Endothelial cell of umbilical vein (primary cell): Measurements from ENCODE around the gene CHST11. TPM values are rescaled to one million over a fixed set of nuclear protein-coding genes. Genes with fewer than 3 reads are reported as not detected.

ENCODE experiments used
- BruUV-seq: library from RNA; stranded (reverse); fragments of 400-500 nt; replicated peaks from 2 replicates; lab custom pipeline; 2021; lab: Mats Ljungman, UMichigan
- CTCF ChIA-PET: fragments of 300-600, 350-600 bp; sonication (Branson Sonifier 250); formaldehyde crosslinking; loops from one replicate; lab custom pipeline; 2021; ENCODE audit warnings: antibody characterized with exemption, inconsistent platforms; lab: Charles Lee
- POLR2A ChIA-PET: fragments of 300-600, 350-600 bp; sonication (Branson Sonifier 250); formaldehyde crosslinking; loops from one replicate; lab custom pipeline; 2021; ENCODE audit warnings: antibody characterized with exemption, inconsistent platforms; lab: Charles Lee
- DNase-seq: peaks from one replicate; pipeline ENCODE4 v3.0.0-alpha.2; 2011; ENCODE audit warnings: low read depth, low spot score
- FAIRE-seq: peaks from 2 replicates; lab custom pipeline; 2011; peaks lifted over from hg19 to GRCh38; lab: Jason Lieb, UNC
- H2AFZ ChIP-seq: 2 replicates; pipeline ENCODE4 v1.6.0; 2012; ENCODE audit warnings: low read depth, low read length, control low read depth, inconsistent platforms
- H3K27ac ChIP-seq: 2 replicates; pipeline ENCODE4 v1.5.1; 2011; ENCODE audit warnings: low read depth, mild to moderate bottlenecking, control low read depth, low read length, moderate library complexity; ENCODE audit not compliant: insufficient read depth
- H3K27me3 ChIP-seq, 2 experiments: 2 replicates each; pipeline versions ENCODE4 v1.6.0 to v1.6.1; 2011; ENCODE audit warnings: low read length in 2 of 2, mixed read lengths in 1 of 2; ENCODE audit not compliant: control insufficient read depth in 2 of 2, insufficient read depth in 2 of 2
- H3K36me3 ChIP-seq, 2 experiments: 2 replicates in 1 of 2; 3 replicates in 1 of 2; pipeline ENCODE4 v1.5.1; 2011; ENCODE audit warnings: low read length in 2 of 2, mild to moderate bottlenecking in 1 of 2, moderate library complexity in 1 of 2; ENCODE audit not compliant: control insufficient read depth in 2 of 2, insufficient read depth in 2 of 2; ENCODE audit errors: extremely low read depth in 1 of 2
- H3K4me1 ChIP-seq: 3 replicates; pipeline ENCODE4 v1.5.1; 2011; ENCODE audit warnings: mild to moderate bottlenecking, low read length; ENCODE audit not compliant: control insufficient read depth, insufficient read depth; ENCODE audit errors: extremely low read depth
- H3K4me2 ChIP-seq: 2 replicates; pipeline ENCODE4 v1.6.1; 2011; ENCODE audit warnings: low read length, control low read depth, mixed read lengths; ENCODE audit not compliant: insufficient read depth
- H3K4me3 ChIP-seq, 3 experiments: fragments of 200-600 bp in 1 of 3; sonication (generic), shearing (Covaris generic) in 1 of 3; replicated peaks in 1 of 3; 2 replicates each; pipeline ENCODE4 v1.5.1; 2011 to 2016; ENCODE audit warnings: control low read depth in 3 of 3, low read length in 3 of 3, mild to moderate bottlenecking in 2 of 3, inconsistent platforms in 1 of 3, low read depth in 1 of 3, moderate library complexity in 1 of 3; ENCODE audit not compliant: insufficient read depth in 1 of 3
- H3K79me2 ChIP-seq: 2 replicates; pipeline ENCODE4 v1.6.0; 2012; ENCODE audit warnings: low read length, inconsistent platforms; ENCODE audit not compliant: control insufficient read depth, insufficient read depth
- H3K9ac ChIP-seq: replicated peaks from 2 replicates; pipeline ENCODE3; 2011; ENCODE audit warnings: low read length, control low read depth; ENCODE audit not compliant: insufficient read depth; ENCODE audit errors: extremely low read depth
- H3K9me1 ChIP-seq: replicated peaks from 3 replicates; pipeline ENCODE4 v1.6.0; 2011; ENCODE audit warnings: mild to moderate bottlenecking, low read length; ENCODE audit not compliant: control insufficient read depth, insufficient read depth; ENCODE audit errors: extremely low read depth
- H3K9me3 ChIP-seq: replicated peaks from 2 replicates; pipeline ENCODE4 v1.5.1; 2012; ENCODE audit warnings: low read length, inconsistent platforms; ENCODE audit not compliant: control insufficient read depth, insufficient read depth
- H4K20me1 ChIP-seq: replicated peaks from 2 replicates; pipeline ENCODE3; 2011; ENCODE audit warnings: mild to moderate bottlenecking, low read length; ENCODE audit not compliant: control insufficient read depth, insufficient read depth; ENCODE audit errors: extremely low read depth
- EZH2 ChIP-seq: IDR thresholded peaks from 2 replicates; pipeline ENCODE4 v1.6.1; 2012; ENCODE audit warnings: borderline replicate concordance, low read depth, mild to moderate bottlenecking, moderate library complexity, low read length, inconsistent platforms; ENCODE audit not compliant: severe bottlenecking
- FOS ChIP-seq: IDR thresholded peaks from 2 replicates; pipeline ENCODE4 v1.6.1; 2011; ENCODE audit warnings: mild to moderate bottlenecking, low read length, moderate library complexity, borderline replicate concordance; ENCODE audit not compliant: insufficient read depth
- JUN ChIP-seq: IDR thresholded peaks from 2 replicates; pipeline ENCODE4 v1.6.1; 2011; ENCODE audit warnings: borderline replicate concordance, low read depth; ENCODE audit not compliant: insufficient read length, insufficient read depth
- MAX ChIP-seq: IDR thresholded peaks from 2 replicates; pipeline ENCODE4 v1.6.1; 2011; ENCODE audit not compliant: insufficient read depth, insufficient read length
- MYC ChIP-seq: IDR thresholded peaks from one replicate; pipeline ENCODE4 v1.6.1; 2011; ENCODE audit warnings: mild to moderate bottlenecking, low read depth, low read length
- POLR2A ChIP-seq: IDR thresholded peaks from 2 replicates; pipeline ENCODE4 v1.6.1; 2012; ENCODE audit warnings: low read depth, mild to moderate bottlenecking, control low read depth, low read length
- POLR2AphosphoS5 ChIP-seq: IDR thresholded peaks from 2 replicates; pipeline ENCODE4 v1.6.1; 2012; ENCODE audit warnings: low read depth, mild to moderate bottlenecking, control low read depth, low read length, moderate library complexity; ENCODE audit not compliant: insufficient read depth
- dilution Hi-C: fragments of 300-500 bp; cut with MboI; formaldehyde crosslinking; loops from one replicate; pipeline ENCODE4 v1.15.0; 2019; ENCODE audit warnings: low sequenced_read_pairs; ENCODE audit not compliant: extremely low pct_ligation_motif_present
- intact Hi-C: fragments of 100-400 bp; cut with micrococcal nuclease; formaldehyde crosslinking; loops from one replicate; pipeline ENCODE4 v1.10.0; 2022
- polyA plus RNA-seq, 4 experiments: library from polyadenylated mRNA; depleted of rRNA in 3 of 4; stranded (reverse) in 3 of 4; unstranded in 1 of 4; fragments of >200 nt; gene quantifications; 2 replicates each; pipeline versions ENCODE4 v1.2.1 to v1.2.3, GENCODE V29; 2011 to 2012; ENCODE audit warnings: missing spikeins in 1 of 4
- total RNA-seq: library from RNA; stranded (reverse); gene quantifications from 2 replicates; pipeline ENCODE4 v1.2.3, GENCODE V29; 2021

CHST11 gene
- total and polyA plus RNA-seq, 2 donors (not counting 3 experiments of a cell fraction or from before 2014, with no cell fraction given) = 19.7 to 20.9 TPM

DNA sequence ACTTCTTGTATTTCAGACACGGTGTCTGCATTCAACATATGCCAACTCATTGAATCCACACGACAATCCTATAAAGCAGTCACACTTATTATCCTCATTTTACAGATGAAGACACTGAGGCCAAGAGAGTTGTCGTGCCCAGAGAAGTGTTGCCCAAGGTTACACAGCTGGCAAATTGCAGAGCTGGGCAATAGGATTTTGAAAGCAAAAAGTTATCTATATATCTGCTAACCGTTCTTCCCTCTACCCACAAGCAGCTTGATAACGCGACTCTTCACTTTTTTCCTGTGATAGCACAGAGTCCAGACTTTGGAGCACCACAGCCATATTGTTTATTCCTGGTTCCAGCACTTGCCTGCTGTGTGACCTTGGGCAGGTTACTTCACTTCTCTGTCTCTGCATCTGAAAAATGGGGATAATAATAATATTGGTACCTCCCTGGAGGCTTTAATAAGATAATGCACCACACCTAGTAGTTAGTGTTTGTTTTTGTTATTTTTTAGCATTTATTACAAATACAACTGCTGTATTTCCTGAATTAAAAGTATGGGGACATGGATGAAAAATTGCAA lies 82.2 kb downstream of the CHST11 start:
- intact Hi-C loops = no loop called here
- no peaks in the 10 kb centered on the region for H3K27me3 ChIP-seq
- no peak overlapping the region for H3K27ac ChIP-seq
- no peaks in the 10 kb centered on the region for H3K4me1 ChIP-seq
- H2AFZ ChIP-seq = no peak overlapping the region
- H3K36me3 ChIP-seq = no peaks in the 10 kb centered on the region
- H3K9me1 ChIP-seq = no peaks in the 10 kb centered on the region
- H3K9ac ChIP-seq = no peak overlapping the region
- no peak for FAIRE-seq
- dilution Hi-C loops = no loop called here
- H4K20me1 ChIP-seq = no peaks in the 10 kb centered on the region
- no peak overlapping the region for H3K4me3 ChIP-seq
- BruUV-seq = no TSS peak
- DNase-seq = no peak
- ChIA-PET POLR2A (no interaction called here), CTCF (interaction anchor here (0.6 kb wide), 1 partner anchor 120 kb away, joined by 3 read pairs; no protein-coding TSS in a partner anchor)
- no peak for TF ChIP-seq POLR2A
- no peak for TF ChIP-seq EZH2
- no peak for TF ChIP-seq MYC
- TF ChIP-seq POLR2AphosphoS5 = no peak
- no peak for TF ChIP-seq FOS
- TF ChIP-seq JUN = no peak
- no peaks in the 10 kb centered on the region for H3K9me3 ChIP-seq
- peaks cover 2% of the 10 kb centered on the region for H3K79me2 ChIP-seq
- H3K4me2 ChIP-seq = no peak overlapping the region

- Histone ChIP-seq H3K4me1 (peaks cover under 1% of the 10 kb centered on the region), H3K9me1 (no peaks in the 10 kb centered on the region), H4K20me1 (peaks cover 2% of the 10 kb centered on the region), H3K27ac (no peak overlapping the region), H3K9me3 (no peaks in the 10 kb centered on the region), H2AFZ (no peak overlapping the region), H3K36me3 (no peaks in the 10 kb centered on the region), H3K79me2 (peaks cover 2% of the 10 kb centered on the region), H3K4me2 (no peak overlapping the region), H3K9ac (no peak overlapping the region), H3K4me3 (no peak overlapping the region), H3K27me3 (no peaks in the 10 kb centered on the region)
- no TSS peak for BruUV-seq
- DNase-seq (no peak), FAIRE-seq (no peak)
- dilution Hi-C loops = no loop called here
- TF ChIP-seq POLR2A = no peak
- no peak for TF ChIP-seq MAX
- TF ChIP-seq FOS = no peak
- TF ChIP-seq POLR2AphosphoS5 = no peak
- CTCF ChIA-PET = interaction anchor here (1.1 kb wide), 1 partner anchor 165 kb away, joined by 3 read pairs; no protein-coding TSS in a partner anchor
- intact Hi-C loops = no loop called here
- POLR2A ChIA-PET = no interaction called here
Measured at GRCh38 chr12:104544836-104545235, 88.1 kb downstream of the CHST11 start.
